ENCODE data around the gene RBCK1. TPM values are rescaled to one million over a fixed set of nuclear protein-coding genes. Genes with fewer than 3 reads are reported as not detected.

RBCK1 gene
- total RNA-seq, 1 experiment from 2014 or later: 46.8 TPM

GRCh38 chr20:358891-359555 lies 49.1 kb upstream of the RBCK1 start:
- Mint-ChIP-seq H3K27ac (no peak overlapping the region), H3K4me1 (peaks cover 19 to 26% of the 10 kb centered on the region in 2 experiments), H3K27me3 (ENCODE audit: low read depth) (peaks cover 11% of the 10 kb centered on the region), H3K9me3 (no peaks in the 10 kb centered on the region), H3K36me3 (ENCODE audit: insufficient read depth in 1 of 3, low read depth in 3 of 3) (no peaks in the 10 kb centered on the region), H3K4me3 (no peak overlapping the region)
- no peak overlapping the region for H2AFZ ChIP-seq (ENCODE audit: low read length)
- H3K4ac ChIP-seq (ENCODE audit: low read depth, low read length): no peak overlapping the region
- H2BK20ac ChIP-seq (ENCODE audit: low read depth, low read length, poor library complexity, severe bottlenecking): no peak overlapping the region
- no peak overlapping the region for H3K23ac ChIP-seq (ENCODE audit: insufficient read length, low read depth, low read length)
- H3K4me1 ChIP-seq (ENCODE audit: insufficient read depth, low read length): no peaks in the 10 kb centered on the region; the same call in 1 of the 2 replicates
- no peaks in the 10 kb centered on the region for H3K79me2 ChIP-seq (ENCODE audit: insufficient read depth, low read length)
- H3K9me3 ChIP-seq (ENCODE audit: control insufficient read depth, low read depth, low read length): no peaks in the 10 kb centered on the region
- H3K14ac ChIP-seq (ENCODE audit: insufficient read depth, low read length): no peak overlapping the region
- no peaks in the 10 kb centered on the region for H3K27me3 ChIP-seq (ENCODE audit: insufficient read depth, low read length)
- H3K18ac ChIP-seq (ENCODE audit: insufficient read length, low read depth, low read length): no peak overlapping the region
- H2BK15ac ChIP-seq (ENCODE audit: low read depth, low read length): no peak overlapping the region
- no peaks in the 10 kb centered on the region for H3K79me1 ChIP-seq (ENCODE audit: insufficient read depth, low read depth, low read length, poor library complexity, severe bottlenecking)
- H3K9ac ChIP-seq (ENCODE audit: extremely low read depth, insufficient read length, low read length): no peak overlapping the region
- H2BK5ac ChIP-seq (ENCODE audit: insufficient read length, low read length): no peak overlapping the region
- H3K56ac ChIP-seq (ENCODE audit: insufficient read length, low read depth, low read length): no peak overlapping the region
- no peak overlapping the region for H2BK12ac ChIP-seq (ENCODE audit: insufficient read length, low read depth, low read length)
- no peak overlapping the region for H3K4me2 ChIP-seq (ENCODE audit: insufficient read depth, insufficient read length, low read length)
- H3T11ph ChIP-seq (ENCODE audit: low read length): no peak overlapping the region
- H2BK120ac ChIP-seq (ENCODE audit: low read depth, low read length, poor library complexity, severe bottlenecking): no peak overlapping the region
- TF ChIP-seq, protein P1, sequence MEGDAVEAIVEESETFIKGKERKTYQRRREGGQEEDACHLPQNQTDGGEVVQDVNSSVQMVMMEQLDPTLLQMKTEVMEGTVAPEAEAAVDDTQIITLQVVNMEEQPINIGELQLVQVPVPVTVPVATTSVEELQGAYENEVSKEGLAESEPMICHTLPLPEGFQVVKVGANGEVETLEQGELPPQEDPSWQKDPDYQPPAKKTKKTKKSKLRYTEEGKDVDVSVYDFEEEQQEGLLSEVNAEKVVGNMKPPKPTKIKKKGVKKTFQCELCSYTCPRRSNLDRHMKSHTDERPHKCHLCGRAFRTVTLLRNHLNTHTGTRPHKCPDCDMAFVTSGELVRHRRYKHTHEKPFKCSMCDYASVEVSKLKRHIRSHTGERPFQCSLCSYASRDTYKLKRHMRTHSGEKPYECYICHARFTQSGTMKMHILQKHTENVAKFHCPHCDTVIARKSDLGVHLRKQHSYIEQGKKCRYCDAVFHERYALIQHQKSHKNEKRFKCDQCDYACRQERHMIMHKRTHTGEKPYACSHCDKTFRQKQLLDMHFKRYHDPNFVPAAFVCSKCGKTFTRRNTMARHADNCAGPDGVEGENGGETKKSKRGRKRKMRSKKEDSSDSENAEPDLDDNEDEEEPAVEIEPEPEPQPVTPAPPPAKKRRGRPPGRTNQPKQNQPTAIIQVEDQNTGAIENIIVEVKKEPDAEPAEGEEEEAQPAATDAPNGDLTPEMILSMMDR (conservative IDR thresholded peaks at IDR 0.05): no peak
- no peak overlapping the region for H4K5ac ChIP-seq (ENCODE audit: insufficient read length, low read depth, low read length)
- H4K20me1 ChIP-seq (ENCODE audit: control insufficient read depth, insufficient read depth, insufficient read length): no peaks in the 10 kb centered on the region
- H4K8ac ChIP-seq (replicated peaks; ENCODE audit: insufficient read length, low read depth, low read length): no peak overlapping the region
- H2AK5ac ChIP-seq (ENCODE audit: insufficient read length, low read length): no peak overlapping the region
- WGBS (ENCODE audit: extremely low coverage, insufficient read length, low lambda C conversion rate): no CpG with 5 or more reads among the region's 4 CpGs
- DNase-seq: no peak
- H3K23me2 ChIP-seq (ENCODE audit: insufficient read length, low read depth, low read length, poor library complexity, severe bottlenecking): no peaks in the 10 kb centered on the region
- no peak overlapping the region for H3K27ac ChIP-seq (ENCODE audit: insufficient read length, low read depth, low read length)
- H4K91ac ChIP-seq (ENCODE audit: insufficient read length, low read depth, low read length): no peak overlapping the region

Data from H9 (cell line).